ENCODE data around the gene DDX59. TPM values are rescaled to one million over a fixed set of nuclear protein-coding genes. Genes with fewer than 3 reads are reported as not detected.
A peak's percentile ranks its signal among the peaks of the same experiment; 100 is the strongest.

Gene DDX59
- total RNA-seq (2021) (15.5 to 19.4 TPM (median 17.0 TPM) in 3 replicates), Bru-seq, nascent RNA (percentile 68 among the genes with signal in this experiment)
- long read RNA-seq, experiment 1, transcript DDX59-201 (8 exons, 2,289 nt) = major isoform, 40 of 57 reads
- long read RNA-seq, experiment 1, partial matches to known transcripts = 2 of 57 reads
- long read RNA-seq, experiment 1, other reads (novel, unspliced or antisense) = 15 of 57 reads
- long read RNA-seq, experiment 2, transcript DDX59-201 (8 exons, 2,289 nt) = major isoform, 5 of 18 reads
- long read RNA-seq, experiment 2, partial matches to known transcripts = 4 of 18 reads
- long read RNA-seq, experiment 2, other reads (novel, unspliced or antisense) = 9 of 18 reads
- long read RNA-seq, experiment 3, transcript DDX59-201 (8 exons, 2,289 nt) = major isoform, 16 of 31 reads
- long read RNA-seq, experiment 3, partial matches to known transcripts = 0 of 31 reads
- long read RNA-seq, experiment 3, other reads (novel, unspliced or antisense) = 15 of 31 reads

- Mint-ChIP-seq H3K4me3 (peak within 1 kb of the TSS; percentile 80), H3K27me3 (ENCODE audit: low read depth) (no peaks in the 10 kb centered on the region), H3K27ac (peak within 1 kb of the TSS; percentile 70), H3K36me3 (peaks cover 7% of the 10 kb centered on the region), H3K4me1 (peaks cover 36% of the 10 kb centered on the region), H3K9me3 (no peaks in the 10 kb centered on the region)
- DNase-seq (ENCODE audit: low spot score) (peak; percentile 96), ATAC-seq (peak; percentile 88)
- ChIA-PET POLR2A (interaction anchor here (0.5 to 2.5 kb wide), 7 partner anchors 14 to 231 kb away, joined by 3 to 17 read pairs (median 4); partner anchors contain the start of gene CAMSAP2), CTCF (interaction anchor here (0.8 to 3.9 kb wide), 6 partner anchors 35 to 221 kb away, joined by 3 to 40 read pairs (median 4); partner anchors contain the start of genes CAMSAP2 and KIF14)
- TF ChIP-seq CREB1 (CRISPR knock-in tag; IDR thresholded peaks at IDR 0.05) (0 out of 2 replicates have a peak, but pooled peaks have one; percentile 51), HMGA2 (CRISPR knock-in tag; IDR thresholded peaks at IDR 0.05) (no peak), E2F5 (CRISPR knock-in tag; IDR thresholded peaks at IDR 0.05) (peak; percentile 85; the same call in 1 of the 2 replicates), JUN (CRISPR knock-in tag; IDR thresholded peaks at IDR 0.05) (no peak), ZNF423 (CRISPR knock-in tag; IDR thresholded peaks at IDR 0.05) (peak; percentile 41; the same call in 1 of the 2 replicates), CDX4 (CRISPR knock-in tag; IDR thresholded peaks at IDR 0.05; ENCODE audit: borderline replicate concordance) (no peak), ZNF416 (CRISPR knock-in tag; IDR thresholded peaks at IDR 0.05) (0 out of 2 replicates have a peak, but pooled peaks have one; percentile 13), MXD4 (CRISPR knock-in tag; IDR thresholded peaks at IDR 0.05; ENCODE audit: borderline replicate concordance) (no peak), RORB (CRISPR knock-in tag; IDR thresholded peaks at IDR 0.05) (no peak), NFE2L1 (CRISPR knock-in tag; IDR thresholded peaks at IDR 0.05) (0 out of 2 replicates have a peak, but pooled peaks have one; percentile 17), FOXJ3 (CRISPR knock-in tag; IDR thresholded peaks at IDR 0.05; ENCODE audit: borderline replicate concordance) (no peak), NFATC4 (CRISPR knock-in tag; IDR thresholded peaks at IDR 0.05) (no peak), ZNF396 (CRISPR knock-in tag; IDR thresholded peaks at IDR 0.05; ENCODE audit: borderline replicate concordance) (no peak), SP1 (CRISPR knock-in tag; conservative IDR thresholded peaks at IDR 0.05) (peak; percentile 58; the same call in 1 of the 2 replicates), FOXP1 (CRISPR knock-in tag; IDR thresholded peaks at IDR 0.05; ENCODE audit: borderline replicate concordance) (peak; percentile 76; the same call in 1 of the 2 replicates), IRF2 (CRISPR knock-in tag; IDR thresholded peaks at IDR 0.05; ENCODE audit: borderline replicate concordance, low read depth) (no peak), ZNF121 (CRISPR knock-in tag; IDR thresholded peaks at IDR 0.05) (no peak), ZNF317 (CRISPR knock-in tag; IDR thresholded peaks at IDR 0.05; ENCODE audit: borderline replicate concordance, low read depth) (0 out of 2 replicates have a peak, but pooled peaks have one; percentile 32), TEAD4 (CRISPR knock-in tag; IDR thresholded peaks at IDR 0.05) (no peak), NFYB (CRISPR knock-in tag; conservative IDR thresholded peaks at IDR 0.05; ENCODE audit: low read depth) (no peak; the same call in 1 of the 2 replicates), HMGXB4 (CRISPR knock-in tag; IDR thresholded peaks at IDR 0.05) (peak; percentile 84), NR1H2 (CRISPR knock-in tag; IDR thresholded peaks at IDR 0.05) (no peak), SMAD4 (CRISPR knock-in tag; IDR thresholded peaks at IDR 0.05) (no peak)
- TF ChIP-seq, protein P1, sequence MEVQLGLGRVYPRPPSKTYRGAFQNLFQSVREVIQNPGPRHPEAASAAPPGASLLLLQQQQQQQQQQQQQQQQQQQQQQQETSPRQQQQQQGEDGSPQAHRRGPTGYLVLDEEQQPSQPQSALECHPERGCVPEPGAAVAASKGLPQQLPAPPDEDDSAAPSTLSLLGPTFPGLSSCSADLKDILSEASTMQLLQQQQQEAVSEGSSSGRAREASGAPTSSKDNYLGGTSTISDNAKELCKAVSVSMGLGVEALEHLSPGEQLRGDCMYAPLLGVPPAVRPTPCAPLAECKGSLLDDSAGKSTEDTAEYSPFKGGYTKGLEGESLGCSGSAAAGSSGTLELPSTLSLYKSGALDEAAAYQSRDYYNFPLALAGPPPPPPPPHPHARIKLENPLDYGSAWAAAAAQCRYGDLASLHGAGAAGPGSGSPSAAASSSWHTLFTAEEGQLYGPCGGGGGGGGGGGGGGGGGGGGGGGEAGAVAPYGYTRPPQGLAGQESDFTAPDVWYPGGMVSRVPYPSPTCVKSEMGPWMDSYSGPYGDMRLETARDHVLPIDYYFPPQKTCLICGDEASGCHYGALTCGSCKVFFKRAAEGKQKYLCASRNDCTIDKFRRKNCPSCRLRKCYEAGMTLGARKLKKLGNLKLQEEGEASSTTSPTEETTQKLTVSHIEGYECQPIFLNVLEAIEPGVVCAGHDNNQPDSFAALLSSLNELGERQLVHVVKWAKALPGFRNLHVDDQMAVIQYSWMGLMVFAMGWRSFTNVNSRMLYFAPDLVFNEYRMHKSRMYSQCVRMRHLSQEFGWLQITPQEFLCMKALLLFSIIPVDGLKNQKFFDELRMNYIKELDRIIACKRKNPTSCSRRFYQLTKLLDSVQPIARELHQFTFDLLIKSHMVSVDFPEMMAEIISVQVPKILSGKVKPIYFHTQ (CRISPR knock-in tag; IDR thresholded peaks at IDR 0.05) = no peak
- TF ChIP-seq, protein P2, sequence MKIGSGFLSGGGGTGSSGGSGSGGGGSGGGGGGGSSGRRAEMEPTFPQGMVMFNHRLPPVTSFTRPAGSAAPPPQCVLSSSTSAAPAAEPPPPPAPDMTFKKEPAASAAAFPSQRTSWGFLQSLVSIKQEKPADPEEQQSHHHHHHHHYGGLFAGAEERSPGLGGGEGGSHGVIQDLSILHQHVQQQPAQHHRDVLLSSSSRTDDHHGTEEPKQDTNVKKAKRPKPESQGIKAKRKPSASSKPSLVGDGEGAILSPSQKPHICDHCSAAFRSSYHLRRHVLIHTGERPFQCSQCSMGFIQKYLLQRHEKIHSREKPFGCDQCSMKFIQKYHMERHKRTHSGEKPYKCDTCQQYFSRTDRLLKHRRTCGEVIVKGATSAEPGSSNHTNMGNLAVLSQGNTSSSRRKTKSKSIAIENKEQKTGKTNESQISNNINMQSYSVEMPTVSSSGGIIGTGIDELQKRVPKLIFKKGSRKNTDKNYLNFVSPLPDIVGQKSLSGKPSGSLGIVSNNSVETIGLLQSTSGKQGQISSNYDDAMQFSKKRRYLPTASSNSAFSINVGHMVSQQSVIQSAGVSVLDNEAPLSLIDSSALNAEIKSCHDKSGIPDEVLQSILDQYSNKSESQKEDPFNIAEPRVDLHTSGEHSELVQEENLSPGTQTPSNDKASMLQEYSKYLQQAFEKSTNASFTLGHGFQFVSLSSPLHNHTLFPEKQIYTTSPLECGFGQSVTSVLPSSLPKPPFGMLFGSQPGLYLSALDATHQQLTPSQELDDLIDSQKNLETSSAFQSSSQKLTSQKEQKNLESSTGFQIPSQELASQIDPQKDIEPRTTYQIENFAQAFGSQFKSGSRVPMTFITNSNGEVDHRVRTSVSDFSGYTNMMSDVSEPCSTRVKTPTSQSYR (CRISPR knock-in tag; IDR thresholded peaks at IDR 0.05) = 0 out of 2 replicates have a peak, but pooled peaks have one; percentile 39
Measured at GRCh38 chr1:200669314-200670241, at the start of gene DDX59. DDX59 (minus strand) TSS chr1:200669907; CDS start chr1:200666740, 3,167 bp downstream.
